ENCODE data around the gene HBEGF. TPM values are rescaled to one million over a fixed set of nuclear protein-coding genes. Genes with fewer than 3 reads are reported as not detected.

Gene HBEGF
- total and polyA plus RNA-seq, 2 donors (not counting 1 experiment from before 2014, with no cell fraction given), result 1.8 to 10.3 TPM

GRCh38 chr5:140310434-140310833 lies 36.0 kb downstream of the HBEGF start:
- Histone ChIP-seq H3K9ac (ENCODE audit: insufficient read depth, low read length) (no peak overlapping the region), H3K36me3 (ENCODE audit: control insufficient read depth, insufficient read depth, low read length) (no peaks in the 10 kb centered on the region), H3K9me3 (ENCODE audit: control insufficient read depth, insufficient read depth, low read depth, low read length) (no peaks in the 10 kb centered on the region), H3K79me2 (ENCODE audit: control insufficient read depth, insufficient read depth, low read length) (no peaks in the 10 kb centered on the region), H3K4me1 (ENCODE audit: control insufficient read depth, extremely low read depth, insufficient read depth, low read length) (peaks cover 17% of the 10 kb centered on the region), H3K27ac (ENCODE audit: insufficient read depth, low read length) (peak overlapping the region; percentile 69), H3K27me3 (ENCODE audit: control insufficient read depth, insufficient read depth, low read length) (no peaks in the 10 kb centered on the region), H3K4me3 (replicated peaks in 1 of 4; ENCODE audit: control extremely low read depth in 1 of 4, insufficient read depth in 1 of 4, low read depth in 3 of 4, low read length in 4 of 4) (no peak overlapping the region), H2AFZ (ENCODE audit: low read length) (no peak overlapping the region), H3K4me2 (ENCODE audit: extremely low read depth, insufficient read depth, low read length) (no peak overlapping the region), H4K20me1 (ENCODE audit: control insufficient read depth, extremely low read depth, insufficient read depth, low read length) (no peaks in the 10 kb centered on the region)
- TF ChIP-seq, protein P1, sequence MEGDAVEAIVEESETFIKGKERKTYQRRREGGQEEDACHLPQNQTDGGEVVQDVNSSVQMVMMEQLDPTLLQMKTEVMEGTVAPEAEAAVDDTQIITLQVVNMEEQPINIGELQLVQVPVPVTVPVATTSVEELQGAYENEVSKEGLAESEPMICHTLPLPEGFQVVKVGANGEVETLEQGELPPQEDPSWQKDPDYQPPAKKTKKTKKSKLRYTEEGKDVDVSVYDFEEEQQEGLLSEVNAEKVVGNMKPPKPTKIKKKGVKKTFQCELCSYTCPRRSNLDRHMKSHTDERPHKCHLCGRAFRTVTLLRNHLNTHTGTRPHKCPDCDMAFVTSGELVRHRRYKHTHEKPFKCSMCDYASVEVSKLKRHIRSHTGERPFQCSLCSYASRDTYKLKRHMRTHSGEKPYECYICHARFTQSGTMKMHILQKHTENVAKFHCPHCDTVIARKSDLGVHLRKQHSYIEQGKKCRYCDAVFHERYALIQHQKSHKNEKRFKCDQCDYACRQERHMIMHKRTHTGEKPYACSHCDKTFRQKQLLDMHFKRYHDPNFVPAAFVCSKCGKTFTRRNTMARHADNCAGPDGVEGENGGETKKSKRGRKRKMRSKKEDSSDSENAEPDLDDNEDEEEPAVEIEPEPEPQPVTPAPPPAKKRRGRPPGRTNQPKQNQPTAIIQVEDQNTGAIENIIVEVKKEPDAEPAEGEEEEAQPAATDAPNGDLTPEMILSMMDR (conservative IDR thresholded peaks at IDR 0.05 in 1 of 2, IDR thresholded peaks at IDR 0.05 in 1 of 2; ENCODE audit: low read depth in 1 of 2, low read length in 2 of 2), result no peak
- no peak for TF ChIP-seq EZH2 (IDR thresholded peaks at IDR 0.05; ENCODE audit: low read length, missing control alignments)
- DNase-seq (ENCODE audit: low read depth in 2 of 2), result peak in 1 of 2 donors; percentile 53

GRCh38 chr5:140309706-140310249 lies 36.6 kb downstream of the HBEGF start:
- no peak overlapping the region for H3K4me2 ChIP-seq (ENCODE audit: extremely low read depth, insufficient read depth, low read length)
- H3K9me3 ChIP-seq (ENCODE audit: control insufficient read depth, insufficient read depth, low read depth, low read length), result no peaks in the 10 kb centered on the region
- H3K9ac ChIP-seq (ENCODE audit: insufficient read depth, low read length), result no peak overlapping the region
- no peaks in the 10 kb centered on the region for H3K27me3 ChIP-seq (ENCODE audit: control insufficient read depth, insufficient read depth, low read length)
- no peaks in the 10 kb centered on the region for H3K36me3 ChIP-seq (ENCODE audit: control insufficient read depth, insufficient read depth, low read length)
- no peak overlapping the region for H3K4me3 ChIP-seq (replicated peaks in 1 of 4; ENCODE audit: control extremely low read depth in 1 of 4, insufficient read depth in 1 of 4, low read depth in 3 of 4, low read length in 4 of 4)
- no peaks in the 10 kb centered on the region for H4K20me1 ChIP-seq (ENCODE audit: control insufficient read depth, extremely low read depth, insufficient read depth, low read length)
- DNase-seq (ENCODE audit: low read depth in 2 of 2), result peak in 1 of 2 donors; percentile 60
- H3K79me2 ChIP-seq (ENCODE audit: control insufficient read depth, insufficient read depth, low read length), result no peaks in the 10 kb centered on the region
- H3K27ac ChIP-seq (ENCODE audit: insufficient read depth, low read length), result no peak overlapping the region
- H2AFZ ChIP-seq (ENCODE audit: low read length), result no peak overlapping the region
- TF ChIP-seq, protein P1 (conservative IDR thresholded peaks at IDR 0.05 in 1 of 2, IDR thresholded peaks at IDR 0.05 in 1 of 2; ENCODE audit: low read depth in 1 of 2, low read length in 2 of 2), result no peak
- no peak for TF ChIP-seq EZH2 (IDR thresholded peaks at IDR 0.05; ENCODE audit: low read length, missing control alignments)
- peaks cover 17% of the 10 kb centered on the region for H3K4me1 ChIP-seq (ENCODE audit: control insufficient read depth, extremely low read depth, insufficient read depth, low read length)

GRCh38 chr5:140305471-140305870 lies 40.9 kb downstream of the HBEGF start:
- H3K9me3 ChIP-seq (ENCODE audit: control insufficient read depth, insufficient read depth, low read depth, low read length), result no peaks in the 10 kb centered on the region
- no peak for TF ChIP-seq EZH2 (IDR thresholded peaks at IDR 0.05; ENCODE audit: low read length, missing control alignments)
- TF ChIP-seq, protein P1 (conservative IDR thresholded peaks at IDR 0.05 in 1 of 2, IDR thresholded peaks at IDR 0.05 in 1 of 2; ENCODE audit: low read depth in 1 of 2, low read length in 2 of 2), result no peak
- H3K9ac ChIP-seq (ENCODE audit: insufficient read depth, low read length), result no peak overlapping the region
- H3K27ac ChIP-seq (ENCODE audit: insufficient read depth, low read length), result no peak overlapping the region
- H3K4me3 ChIP-seq (replicated peaks in 1 of 4; ENCODE audit: control extremely low read depth in 1 of 4, insufficient read depth in 1 of 4, low read depth in 3 of 4, low read length in 4 of 4), result no peak overlapping the region
- H3K27me3 ChIP-seq (ENCODE audit: control insufficient read depth, insufficient read depth, low read length), result no peaks in the 10 kb centered on the region
- no peak for DNase-seq (ENCODE audit: low read depth in 2 of 2)
- no peak overlapping the region for H2AFZ ChIP-seq (ENCODE audit: low read length)
- H3K4me2 ChIP-seq (ENCODE audit: extremely low read depth, insufficient read depth, low read length), result no peak overlapping the region
- no peaks in the 10 kb centered on the region for H4K20me1 ChIP-seq (ENCODE audit: control insufficient read depth, extremely low read depth, insufficient read depth, low read length)
- peaks cover 24% of the 10 kb centered on the region for H3K79me2 ChIP-seq (ENCODE audit: control insufficient read depth, insufficient read depth, low read length)
- H3K4me1 ChIP-seq (ENCODE audit: control insufficient read depth, extremely low read depth, insufficient read depth, low read length), result peaks cover under 1% of the 10 kb centered on the region
- H3K36me3 ChIP-seq (ENCODE audit: control insufficient read depth, insufficient read depth, low read length), result no peaks in the 10 kb centered on the region
